ENCODE measurements around the gene ACVRL1.

Gene ACVRL1

DNA sequence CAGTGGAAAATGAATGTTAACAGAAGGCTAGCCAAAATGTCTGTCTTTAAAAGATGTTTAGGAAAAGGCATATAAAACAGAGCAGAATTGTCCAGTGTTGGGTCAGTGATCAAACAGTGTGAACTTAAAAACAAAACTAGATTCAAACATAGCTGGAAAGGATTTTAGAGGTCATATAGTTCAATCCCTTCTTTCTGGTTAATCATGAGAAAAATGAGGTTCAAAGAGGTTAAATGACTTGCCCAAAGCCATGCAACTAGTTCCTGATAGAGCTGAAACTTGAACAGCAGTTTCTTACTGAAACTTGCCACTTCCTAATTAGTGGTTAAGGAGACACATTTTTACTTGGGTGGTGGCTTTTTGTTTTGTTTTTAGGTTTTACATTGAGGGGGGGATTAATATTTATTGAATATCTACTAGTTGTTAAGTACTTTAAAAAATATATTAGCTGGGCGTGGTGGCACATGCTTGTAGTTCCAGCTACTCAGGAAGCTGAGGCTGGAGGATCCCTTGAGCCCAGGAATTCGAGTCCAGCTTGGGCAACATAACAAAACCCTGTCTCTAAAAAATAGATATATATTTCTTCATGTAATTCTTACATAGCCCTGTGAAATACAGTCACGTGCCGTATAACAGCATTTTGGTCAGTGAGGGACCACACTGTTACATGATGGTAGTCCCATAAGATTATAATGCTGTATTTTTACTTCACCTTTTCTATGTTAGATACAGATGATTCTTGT, 64.5 kb downstream of the ACVRL1 start:
- H3K36me3 Mint-ChIP-seq: peaks cover 9% of the 10 kb centered on the region
- no peak overlapping the region for H3K27ac Mint-ChIP-seq
- H3K27me3 Mint-ChIP-seq: no peaks in the 10 kb centered on the region
- no peaks in the 10 kb centered on the region for H3K9me3 Mint-ChIP-seq
- H3K4me3 Mint-ChIP-seq: peak overlapping the region; percentile 64
- peaks cover 71% of the 10 kb centered on the region for H3K4me1 Mint-ChIP-seq

GRCh38 chr12:51972422-51972812, 65.1 kb downstream of the ACVRL1 start:
- Mint-ChIP-seq H3K36me3 (peaks cover 11% of the 10 kb centered on the region), H3K27me3 (no peaks in the 10 kb centered on the region), H3K4me3 (peak overlapping the region; percentile 61), H3K27ac (no peak overlapping the region), H3K4me1 (peaks cover 71% of the 10 kb centered on the region), H3K9me3 (no peaks in the 10 kb centered on the region)

- peaks cover 71% of the 10 kb centered on the region for H3K4me1 Mint-ChIP-seq
- H3K4me3 Mint-ChIP-seq: peak overlapping the region; percentile 61
- H3K27ac Mint-ChIP-seq: peak overlapping the region; percentile 38
- no peaks in the 10 kb centered on the region for H3K27me3 Mint-ChIP-seq
- H3K36me3 Mint-ChIP-seq: peaks cover 11% of the 10 kb centered on the region
- no peaks in the 10 kb centered on the region for H3K9me3 Mint-ChIP-seq
Measured at GRCh38 chr12:51972849-51973273, 65.6 kb downstream of the ACVRL1 start.
